CD4-positive, alpha-beta T cell (primary cell): ENCODE data around the gene GAPT. TPM values are rescaled to one million over a fixed set of nuclear protein-coding genes. Genes with fewer than 3 reads are reported as not detected.

Source experiments
- ATAC-seq: fragments of 200-7000 bp; cut with Tn5 transposase; one replicate; pipeline ENCODE4 v1.10.0; 2022; ENCODE audit warnings: mild to moderate bottlenecking; ENCODE audit not compliant: poor library complexity
- CTCF ChIA-PET: fragments of 350-600 bp; sonication (Branson Sonifier 250); formaldehyde crosslinking; loops from one replicate; lab custom pipeline; 2021; ENCODE audit warnings: antibody characterized with exemption, inconsistent platforms; lab: Charles Lee
- POLR2A ChIA-PET: fragments of 350-600 bp; sonication (Branson Sonifier 250); formaldehyde crosslinking; loops from one replicate; lab custom pipeline; 2021; ENCODE audit warnings: antibody characterized with exemption, inconsistent platforms; lab: Charles Lee
- DNase-seq, 14 experiments: peaks; one replicate each; pipeline ENCODE4 v3.0.0-alpha.2; 2013 to 2020; ENCODE audit warnings: mixed read lengths in 2 of 14
- H3K27ac ChIP-seq, 2 donors: one replicate each; pipeline versions ENCODE4 v1.5.1 to v1.7.0; 2013; ENCODE audit warnings: low read length in 2 of 2, low read depth in 1 of 2, mild to moderate bottlenecking in 1 of 2
- H3K27me3 ChIP-seq, 2 experiments: 1 replicate in 1 of 2; 2 replicates in 1 of 2; pipeline versions ENCODE4 v1.6.1 to v1.7.0; 2013; ENCODE audit warnings: low read length in 2 of 2, control low read depth in 1 of 2, mild to moderate bottlenecking in 1 of 2, moderate library complexity in 1 of 2; ENCODE audit not compliant: insufficient read depth in 2 of 2, control insufficient read depth in 1 of 2
- H3K36me3 ChIP-seq: one replicate; pipeline ENCODE4 v1.6.1; 2013; ENCODE audit warnings: low read length, control low read depth; ENCODE audit not compliant: insufficient read depth
- H3K4me1 ChIP-seq: one replicate; pipeline ENCODE4 v1.6.1; 2013; ENCODE audit warnings: low read length, control low read depth; ENCODE audit not compliant: insufficient read depth
- H3K4me3 ChIP-seq: one replicate; pipeline ENCODE4 v1.5.1; 2013; ENCODE audit warnings: mild to moderate bottlenecking, low read length, moderate library complexity
- H3K9me3 ChIP-seq, 2 experiments: 1 replicate in 1 of 2; 2 replicates in 1 of 2; pipeline versions ENCODE4 v1.6.1 to v1.7.0; 2013; ENCODE audit warnings: low read length in 2 of 2, mild to moderate bottlenecking in 2 of 2, control low read depth in 1 of 2, moderate library complexity in 1 of 2; ENCODE audit not compliant: control insufficient read depth in 1 of 2, insufficient read depth in 1 of 2
- H3K27ac Mint-ChIP-seq: one replicate; pipeline ENCODE4 v1.8.0; 2020; ENCODE audit warnings: mixed read lengths
- H3K27me3 Mint-ChIP-seq: one replicate; pipeline ENCODE4 v1.8.0; 2021; ENCODE audit warnings: mixed read lengths
- H3K36me3 Mint-ChIP-seq: one replicate; pipeline ENCODE4 v1.8.0; 2021; ENCODE audit warnings: low read depth, mixed read lengths
- H3K4me1 Mint-ChIP-seq: one replicate; pipeline ENCODE4 v1.8.0; 2021; ENCODE audit warnings: low read depth, mixed read lengths
- H3K4me3 Mint-ChIP-seq: one replicate; pipeline ENCODE4 v1.8.0; 2020; ENCODE audit warnings: mild to moderate bottlenecking, mixed read lengths
- H3K9me3 Mint-ChIP-seq: one replicate; pipeline ENCODE4 v1.8.0; 2020; ENCODE audit warnings: mixed read lengths
- CTCF ChIP-seq: fragments of 200-600 bp; IDR thresholded peaks from one replicate; pipeline ENCODE4 v1.8.0; 2022; ENCODE audit warnings: antibody characterized with exemption, mild to moderate bottlenecking
- intact Hi-C, 2 experiments: fragments of 100-400 bp; cut with DNase I in 1 of 2; cut with micrococcal nuclease in 1 of 2; formaldehyde crosslinking; loops; one replicate each; pipeline versions ENCODE4 v1.15.1 to v1.9.0; 2023 to 2025; cut with DNase I, micrococcal nuclease
- total RNA-seq, 174 experiments: library from RNA in 2 of 174; stranded (reverse) in 2 of 174; gene quantifications; one replicate each; pipeline ENCODE4 v1.2.3 and lab custom pipeline; 2021 to 2026

GAPT gene
- total RNA-seq, 2 experiments from 2014 or later, result not detected

- H3K4me1 ChIP-seq, result no peaks in the 10 kb centered on the region
- H3K27ac ChIP-seq, result no peak overlapping the region
- ChIA-PET POLR2A (no interaction called here), CTCF (interaction anchor here (1.5 kb wide), 2 partner anchors 9 to 12 kb away, joined by 3 to 6 read pairs; no protein-coding TSS in a partner anchor)
- H3K4me1 Mint-ChIP-seq, result no peaks in the 10 kb centered on the region
- H3K27ac Mint-ChIP-seq, result no peak overlapping the region
- no peak for ATAC-seq
- no peak overlapping the region for H3K4me3 ChIP-seq
- H3K36me3 Mint-ChIP-seq, result no peaks in the 10 kb centered on the region
- no peaks in the 10 kb centered on the region for H3K9me3 ChIP-seq
- no peaks in the 10 kb centered on the region for H3K36me3 ChIP-seq
- intact Hi-C loops, result no loop called here
- H3K4me3 Mint-ChIP-seq, result no peak overlapping the region
- no peak for DNase-seq
- no peak for TF ChIP-seq CTCF
- H3K9me3 Mint-ChIP-seq, result no peaks in the 10 kb centered on the region
- no peaks in the 10 kb centered on the region for H3K27me3 ChIP-seq
- H3K27me3 Mint-ChIP-seq, result peaks cover 26% of the 10 kb centered on the region
Measured at GRCh38 chr5:58447226-58447625, 44.0 kb upstream of the GAPT start.

- no peak for DNase-seq
- TF ChIP-seq CTCF, result no peak
- H3K27me3 Mint-ChIP-seq, result peaks cover 16% of the 10 kb centered on the region
- no peaks in the 10 kb centered on the region for H3K36me3 Mint-ChIP-seq
- Histone ChIP-seq H3K27me3 (no peaks in the 10 kb centered on the region), H3K9me3 (no peaks in the 10 kb centered on the region), H3K27ac (no peak overlapping the region), H3K4me3 (no peak overlapping the region), H3K36me3 (no peaks in the 10 kb centered on the region), H3K4me1 (no peaks in the 10 kb centered on the region)
- CTCF ChIA-PET, result no interaction called here
- no peaks in the 10 kb centered on the region for H3K9me3 Mint-ChIP-seq
- no peak for ATAC-seq
- no peaks in the 10 kb centered on the region for H3K4me1 Mint-ChIP-seq
- no peak overlapping the region for H3K27ac Mint-ChIP-seq
- POLR2A ChIA-PET, result no interaction called here
- intact Hi-C loops, result no loop called here
- H3K4me3 Mint-ChIP-seq, result no peak overlapping the region
Measured at GRCh38 chr5:58450018-58450417, 41.2 kb upstream of the GAPT start.

- DNase-seq (no peak), ATAC-seq (no peak)
- no peak overlapping the region for H3K4me3 ChIP-seq
- CTCF ChIA-PET, result no interaction called here
- no peaks in the 10 kb centered on the region for H3K36me3 ChIP-seq
- Mint-ChIP-seq H3K9me3 (no peaks in the 10 kb centered on the region), H3K36me3 (no peaks in the 10 kb centered on the region), H3K4me3 (no peak overlapping the region), H3K27ac (no peak overlapping the region), H3K4me1 (no peaks in the 10 kb centered on the region), H3K27me3 (peaks cover 6% of the 10 kb centered on the region)
- H3K4me1 ChIP-seq, result no peaks in the 10 kb centered on the region
- POLR2A ChIA-PET, result no interaction called here
- no peaks in the 10 kb centered on the region for H3K9me3 ChIP-seq
- intact Hi-C loops, result no loop called here
- H3K27ac ChIP-seq, result no peak overlapping the region
- no peaks in the 10 kb centered on the region for H3K27me3 ChIP-seq
- no peak for TF ChIP-seq CTCF
Measured at GRCh38 chr5:58450811-58451629, 40.2 kb upstream of the GAPT start.
